ENCODE results near the gene WIPF3.

DNA sequence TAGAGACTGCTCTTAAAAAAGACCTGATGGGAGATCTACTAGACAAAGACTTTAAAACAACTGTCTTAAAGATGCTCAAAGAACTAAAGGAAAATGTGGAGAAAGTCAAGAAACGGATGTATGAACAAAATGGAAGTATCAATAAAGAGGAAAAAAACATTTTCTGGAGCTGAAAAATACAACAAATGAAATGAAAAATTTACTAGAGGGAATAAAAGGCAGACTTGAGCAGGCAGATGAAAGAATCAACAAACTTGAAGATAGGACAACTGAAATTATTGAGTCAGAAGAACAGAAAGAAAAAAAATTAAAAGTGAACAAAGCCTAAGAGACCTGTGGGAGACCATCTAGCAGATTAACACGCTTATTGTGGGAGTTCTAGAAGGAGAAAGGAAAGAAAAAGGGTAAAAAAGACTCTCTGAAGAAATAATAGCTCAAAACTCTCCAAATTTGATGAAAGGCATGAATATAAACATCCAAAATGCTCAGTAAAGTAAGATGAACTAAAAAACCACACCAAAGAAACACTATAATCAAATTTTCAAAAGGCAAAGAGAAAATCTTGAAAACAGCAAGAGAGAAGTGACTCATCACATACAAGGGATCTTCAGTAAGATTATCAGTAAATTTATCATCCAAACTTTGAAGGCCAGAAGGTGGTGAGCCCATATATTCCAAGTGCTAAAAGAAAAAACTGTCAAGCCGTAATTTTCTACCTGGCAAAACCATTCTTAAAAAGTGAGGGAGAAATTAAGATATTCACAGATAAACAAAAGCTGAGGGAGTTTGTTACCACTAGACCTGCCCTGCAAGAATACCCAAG is 100.1 kb downstream of the WIPF3 start:
- no peak for TF ChIP-seq CTCF (IDR thresholded peaks at IDR 0.05)
- no peak for TF ChIP-seq POLR2A (IDR thresholded peaks at IDR 0.05)
- TF ChIP-seq POLR2AphosphoS5 (IDR thresholded peaks at IDR 0.05): no peak
